Hepatic stellate cell (primary cell): ENCODE data around the gene CCDC178.
"Not testable (repeated sequence)": the region's sequence is repeated elsewhere in the genome, so short reads cannot be mapped to it uniquely, and the experiment has no call there.

Experiments used
- DNase-seq: peaks from one replicate; pipeline ENCODE4 v3.0.0; 2011; ENCODE audit warnings: low spot score

CCDC178 gene, protein sequence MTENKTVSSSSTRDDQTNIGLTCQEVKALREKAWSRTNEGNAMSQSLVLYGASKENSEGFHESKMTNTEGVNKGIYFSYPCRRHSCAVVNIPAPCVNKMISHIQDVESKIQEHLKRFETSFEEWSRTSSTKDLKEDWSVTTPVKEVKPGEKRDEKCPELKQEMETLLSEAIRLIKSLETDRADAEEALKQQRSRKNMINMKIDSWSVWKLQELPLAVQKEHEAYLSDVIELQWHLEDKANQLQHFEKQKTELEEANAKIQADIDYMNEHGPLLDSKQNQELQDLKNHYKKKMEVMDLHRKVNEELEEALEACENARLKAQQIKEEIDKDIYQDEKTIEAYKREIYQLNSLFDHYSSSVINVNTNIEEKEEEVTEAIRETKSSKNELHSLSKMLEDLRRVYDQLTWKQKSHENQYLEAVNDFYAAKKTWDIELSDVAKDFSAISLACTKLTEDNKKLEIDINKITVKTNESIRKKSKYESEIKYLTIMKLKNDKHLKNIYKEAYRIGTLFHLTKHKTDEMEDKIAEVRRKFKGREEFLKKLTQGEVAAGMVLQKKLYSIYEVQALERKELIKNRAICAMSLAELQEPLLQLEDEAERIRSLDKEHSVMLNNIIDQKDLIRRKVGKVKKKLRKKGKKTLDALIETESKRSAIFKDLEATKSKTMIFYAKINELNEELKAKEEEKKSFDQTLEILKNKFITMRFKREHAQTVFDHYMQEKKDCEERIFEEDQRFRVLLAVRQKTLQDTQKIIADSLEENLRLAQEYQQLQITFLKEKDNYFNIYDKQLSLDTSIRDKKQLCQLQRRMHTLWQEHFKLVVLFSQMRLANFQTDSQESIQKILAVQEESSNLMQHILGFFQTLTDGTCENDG

DNA sequence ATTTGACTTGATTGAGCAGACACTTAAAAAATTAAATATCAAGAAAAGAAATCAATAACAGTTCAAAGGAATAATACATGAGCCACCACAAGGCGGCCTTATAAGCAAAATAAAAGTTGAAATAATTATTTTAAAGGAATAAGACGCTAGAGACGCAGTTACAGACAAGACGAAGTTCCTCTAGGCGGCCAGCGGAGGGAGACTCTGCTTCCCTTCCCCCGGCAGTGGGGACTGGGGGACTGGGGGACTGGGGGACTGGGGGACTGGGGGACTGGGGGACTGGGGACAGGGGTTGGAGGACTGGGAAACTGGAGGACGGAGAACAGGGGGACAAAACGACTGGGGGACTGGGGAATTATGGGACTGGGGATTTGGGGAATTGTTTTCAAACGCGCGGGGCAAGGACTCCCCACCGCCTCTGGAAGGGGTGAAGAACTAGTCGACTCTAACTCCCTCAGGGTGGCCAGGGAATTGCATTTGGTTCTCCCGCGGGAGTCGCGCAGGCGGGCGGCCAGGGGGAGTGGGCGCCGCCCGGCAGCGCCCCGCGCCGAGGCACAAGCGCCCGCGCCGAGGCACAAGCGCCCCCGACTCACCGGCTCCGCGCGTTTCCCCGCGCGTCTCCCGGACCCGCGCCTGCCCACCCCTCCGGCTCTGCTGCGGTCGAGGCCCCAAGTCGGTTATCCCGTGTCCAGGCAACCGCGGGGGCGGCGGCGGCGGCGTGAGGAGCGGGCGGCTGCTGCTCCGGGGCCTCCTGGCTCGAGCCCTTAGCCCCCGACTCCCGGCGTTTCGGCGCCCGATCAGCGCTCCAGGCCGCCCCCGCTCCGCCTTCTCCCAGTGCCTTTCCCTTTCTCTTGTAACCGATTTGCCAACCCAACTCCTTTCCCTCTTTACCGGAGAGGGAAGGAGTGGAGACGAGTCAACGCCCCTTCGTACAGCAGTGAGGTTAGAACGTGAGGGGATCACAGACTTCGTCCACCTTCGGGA lies at the start of gene CCDC178:
CCDC178 (minus strand) TSS at position 662 of the 984 bp plus-strand sequence. CDS start 28,633 bp downstream, outside the sequence.
- DNase-seq, result peak; percentile 22

DNA sequence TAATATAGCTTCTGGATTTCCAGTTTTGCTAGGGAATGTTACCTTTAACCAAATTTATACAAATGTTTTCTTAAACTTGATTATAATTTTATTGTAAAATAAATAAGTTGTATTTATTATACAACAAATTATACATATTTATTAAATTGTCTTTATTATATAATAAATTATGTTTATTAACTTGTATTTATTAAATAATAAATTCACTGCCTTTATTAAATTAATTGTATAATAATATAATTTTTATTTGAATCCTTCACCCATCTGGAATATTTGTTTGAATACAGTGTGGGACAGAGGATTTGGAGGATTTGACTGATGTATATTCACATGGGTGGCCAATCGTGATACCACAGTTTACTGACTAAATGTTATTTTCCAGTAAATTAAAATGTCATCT lies 43.4 kb upstream of the CCDC178 start:
- DNase-seq, result no peak

DNA sequence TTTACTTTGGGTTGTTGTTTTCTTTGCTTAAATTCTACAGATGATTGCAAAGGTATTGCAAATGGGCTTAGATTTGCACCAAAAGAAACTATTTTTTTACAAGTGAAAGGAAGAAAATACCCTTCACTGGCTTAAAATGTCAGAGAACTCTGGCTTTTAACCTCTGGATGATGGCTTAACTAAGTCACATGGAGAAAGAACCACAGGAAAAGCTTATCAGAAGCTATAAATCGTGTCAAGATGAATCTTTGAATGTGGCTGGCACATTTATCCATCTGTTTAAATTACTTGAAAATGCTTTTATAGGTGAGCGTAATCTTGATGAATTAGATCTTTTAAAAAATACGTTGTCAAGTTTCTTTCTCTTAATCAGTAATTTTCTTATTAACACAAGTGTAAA lies 32.0 kb upstream of the CCDC178 start:
- no peak for DNase-seq

DNA sequence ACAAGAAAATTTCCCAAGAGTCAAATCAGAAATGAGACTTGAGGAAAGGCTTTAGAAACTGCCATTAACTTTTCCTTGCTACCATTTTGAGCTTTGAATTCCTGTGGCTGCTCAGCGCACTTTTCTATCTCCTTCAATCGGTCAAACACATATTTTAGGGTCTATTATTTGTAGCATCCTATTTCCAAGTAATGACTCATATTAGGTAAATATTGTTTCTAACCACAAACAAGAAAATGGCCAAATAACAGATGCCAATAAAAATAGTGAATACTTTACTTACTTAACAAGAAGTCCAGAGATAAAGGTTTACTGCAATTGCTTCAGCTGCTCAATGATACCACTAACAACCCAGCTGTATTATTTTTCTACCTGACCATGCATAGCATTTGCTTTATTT lies 29.7 kb upstream of the CCDC178 start:
- no peak for DNase-seq

DNA sequence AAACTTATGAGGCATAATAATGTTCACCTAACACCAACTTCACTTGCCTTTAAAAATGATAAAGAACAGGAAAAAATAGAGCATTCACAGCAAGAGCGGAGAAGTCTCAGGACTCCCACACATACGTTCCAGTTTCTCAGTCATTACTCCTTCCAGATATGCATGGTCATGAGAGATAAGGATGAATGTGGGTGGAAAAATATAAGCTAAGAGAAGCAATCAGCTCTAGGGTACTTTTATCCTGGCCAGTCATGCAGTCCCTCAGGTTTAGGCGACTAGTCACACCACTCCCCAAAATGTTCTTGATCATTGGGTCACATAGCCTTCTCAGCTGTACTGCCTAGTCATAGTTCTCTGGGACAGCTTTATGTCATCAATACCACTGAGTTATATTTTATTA lies 29.2 kb upstream of the CCDC178 start:
- no peak for DNase-seq

DNA sequence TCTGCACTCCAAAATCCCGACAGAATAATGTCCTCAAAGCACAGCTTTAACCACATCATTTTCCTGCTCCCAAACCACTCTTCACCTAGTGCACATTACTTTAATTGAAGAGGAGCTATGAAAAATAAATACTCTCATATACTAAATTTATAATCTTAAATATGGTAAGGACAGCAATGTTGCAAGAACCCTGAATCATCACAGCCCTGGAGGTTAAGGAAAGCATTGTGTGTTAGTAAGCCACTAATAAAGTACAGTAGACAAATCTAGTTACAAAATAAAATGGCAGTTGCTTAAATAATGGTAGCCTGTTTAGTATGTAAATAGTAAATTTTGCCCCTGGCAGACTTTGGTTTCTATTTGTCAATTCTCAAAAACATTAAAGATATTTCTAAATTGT lies 27.0 kb upstream of the CCDC178 start:
- DNase-seq, result no peak

DNA sequence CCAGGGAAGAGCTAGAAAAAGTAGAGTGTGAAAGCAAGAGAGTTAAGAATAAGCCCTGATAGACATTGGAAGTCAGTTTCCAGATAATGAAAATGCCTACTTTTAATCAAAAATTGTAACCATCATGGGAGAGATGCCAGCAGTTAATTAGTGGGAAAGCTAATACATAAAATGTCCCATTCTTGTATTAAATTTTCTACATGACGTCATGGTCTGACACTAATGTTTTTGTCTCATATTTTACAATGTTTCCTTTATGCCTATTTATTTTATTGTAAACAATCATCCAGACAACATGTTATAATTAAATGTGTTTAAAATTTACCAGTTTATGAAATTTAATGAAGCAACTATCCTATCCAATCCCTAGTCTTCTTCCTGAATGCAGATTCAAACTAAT lies 26.3 kb upstream of the CCDC178 start:
- no peak for DNase-seq

DNA sequence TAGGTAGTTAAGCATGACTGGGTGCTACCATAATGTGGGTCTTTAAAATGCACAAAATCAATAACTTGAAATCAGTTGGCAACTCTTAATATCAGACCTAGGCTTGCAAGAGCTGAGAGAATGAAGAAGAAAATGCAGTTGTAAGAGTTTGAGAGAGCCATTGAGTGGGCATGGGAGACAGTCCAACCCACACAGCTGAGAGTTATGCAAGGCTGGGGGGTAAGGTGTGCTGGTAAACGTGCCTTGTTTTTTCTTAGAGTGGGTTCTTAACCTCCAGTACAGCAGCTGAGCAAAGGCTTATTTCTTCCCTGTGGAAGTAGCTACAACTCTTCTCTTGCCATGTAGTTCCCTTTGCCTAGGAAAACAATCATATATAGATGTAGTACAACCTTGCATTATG lies 20.2 kb upstream of the CCDC178 start:
- DNase-seq, result no peak

DNA sequence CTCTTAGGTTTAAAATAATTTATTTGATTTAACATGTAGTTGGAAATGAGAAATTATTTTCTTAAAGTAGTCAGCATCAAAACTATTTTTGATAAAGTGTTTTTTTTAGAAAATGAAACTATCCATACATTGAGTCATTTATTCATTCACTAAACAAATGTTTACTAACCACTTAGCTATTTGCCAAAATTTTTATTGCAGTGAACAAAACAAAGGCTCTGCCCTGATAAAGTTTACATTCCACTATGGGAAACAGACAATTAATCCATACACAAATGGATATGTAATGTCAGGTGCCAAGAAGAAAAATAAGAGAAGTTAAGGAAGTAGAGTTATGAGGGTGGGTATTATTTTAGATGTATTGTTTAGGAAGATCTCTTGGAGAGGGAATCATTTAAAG lies 19.1 kb upstream of the CCDC178 start:
- DNase-seq, result no peak

DNA sequence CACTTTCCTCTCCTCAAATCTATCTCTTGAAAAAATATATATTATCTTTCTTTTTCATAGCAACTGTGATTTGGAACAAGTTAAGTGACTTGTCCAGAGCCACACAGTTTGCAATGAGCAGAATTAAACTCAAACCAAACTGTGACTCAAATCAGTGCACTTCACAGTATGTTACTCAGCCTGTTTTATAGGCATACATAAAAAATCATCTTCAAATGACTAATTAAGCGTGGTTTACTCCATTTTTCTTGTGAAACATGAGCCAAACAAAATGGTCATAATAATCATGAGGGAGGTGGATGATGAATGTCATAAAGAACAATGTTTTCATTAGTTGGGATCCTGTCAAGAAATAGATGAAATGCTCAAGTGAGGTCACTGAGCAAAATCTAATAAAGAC lies 6.1 kb upstream of the CCDC178 start:
- DNase-seq, result no peak

DNA sequence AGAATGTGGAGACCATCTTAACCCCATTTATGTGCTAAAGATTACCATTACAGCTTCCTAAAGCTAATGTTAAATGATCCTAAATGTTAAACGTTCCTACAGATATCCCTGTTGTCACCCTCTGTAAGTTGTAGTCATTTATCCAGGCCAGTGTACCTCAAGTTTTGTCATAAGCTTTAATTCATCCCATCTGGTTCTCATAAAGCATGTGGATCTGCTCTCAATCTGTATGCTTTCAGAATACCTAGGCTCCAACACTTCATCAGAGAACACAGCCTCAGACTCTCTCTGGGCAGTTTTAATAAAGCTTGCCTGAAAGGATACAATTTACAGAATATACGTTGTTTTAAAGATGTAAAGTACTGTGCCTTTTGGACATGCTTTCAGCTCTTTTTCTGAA lies 4.2 kb upstream of the CCDC178 start:
- no peak for DNase-seq

DNA sequence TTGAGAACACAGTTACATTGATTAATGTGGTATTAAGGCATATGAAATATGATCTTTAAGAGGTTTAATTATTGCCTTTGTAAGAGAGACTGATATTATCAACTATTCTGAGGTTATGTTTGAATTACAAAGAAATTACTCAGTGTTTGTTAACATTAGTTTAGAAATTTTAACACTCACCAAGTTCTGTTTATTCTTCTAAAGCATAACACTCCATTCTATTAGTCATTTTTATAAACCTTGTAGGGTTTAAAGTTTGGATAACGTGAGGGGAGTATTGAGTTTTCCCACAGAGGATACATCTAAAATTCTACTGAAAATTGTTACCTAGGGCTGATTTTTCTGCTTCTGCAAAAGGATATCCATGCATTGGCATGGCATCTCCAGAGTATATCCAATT lies 7.7 kb downstream of the CCDC178 start:
- DNase-seq, result no peak

DNA sequence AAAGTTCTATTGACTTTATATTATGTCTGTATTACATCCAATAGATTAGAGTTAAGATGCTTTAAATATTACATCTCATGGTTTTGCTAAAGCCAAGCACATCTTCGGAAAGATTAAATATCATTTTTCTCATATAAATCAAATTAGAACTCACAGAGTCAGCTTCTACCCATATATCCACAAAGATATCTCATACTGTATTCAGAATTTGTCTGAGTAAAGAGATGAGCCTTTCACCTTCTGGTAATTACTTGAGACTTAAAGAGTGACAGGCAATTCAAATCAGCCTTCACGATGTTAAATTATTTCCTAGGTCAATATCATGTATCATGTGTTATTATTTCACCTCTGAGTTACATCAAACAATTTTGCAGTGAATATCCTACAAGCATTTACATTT lies 13.0 kb downstream of the CCDC178 start:
- no peak for DNase-seq

DNA sequence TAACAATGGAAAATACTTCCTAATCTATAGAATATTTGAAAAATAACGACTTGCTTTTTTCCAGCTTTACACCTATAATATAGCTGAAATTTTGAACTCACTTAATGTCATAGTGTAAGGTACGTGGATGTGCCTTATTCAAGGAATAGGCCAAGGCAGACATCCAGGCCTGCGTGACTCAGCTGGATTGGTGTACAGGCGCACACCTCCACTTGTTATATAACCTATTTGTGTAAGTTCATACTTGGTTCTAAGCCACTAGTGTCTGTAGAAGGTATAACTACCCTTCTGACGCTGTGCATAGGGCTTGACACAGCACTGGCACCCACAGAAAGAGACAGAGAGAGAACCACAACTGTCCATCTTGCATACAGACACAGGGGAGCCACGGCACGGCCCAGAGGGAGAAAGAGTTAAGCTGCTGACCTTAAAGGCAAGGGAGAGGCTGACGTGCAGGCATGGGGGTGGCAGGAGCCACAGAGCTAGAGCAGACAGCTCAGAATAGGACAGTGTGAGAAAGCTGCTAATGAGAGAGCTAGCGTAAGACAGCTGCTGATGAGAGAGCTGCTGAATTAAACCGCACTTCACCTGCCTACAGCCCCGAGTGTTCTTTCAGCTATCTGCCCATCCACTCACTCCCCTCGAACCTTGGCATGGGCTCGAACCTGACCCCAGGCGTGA lies 16.1 kb downstream of the CCDC178 start:
- DNase-seq, result no peak

DNA sequence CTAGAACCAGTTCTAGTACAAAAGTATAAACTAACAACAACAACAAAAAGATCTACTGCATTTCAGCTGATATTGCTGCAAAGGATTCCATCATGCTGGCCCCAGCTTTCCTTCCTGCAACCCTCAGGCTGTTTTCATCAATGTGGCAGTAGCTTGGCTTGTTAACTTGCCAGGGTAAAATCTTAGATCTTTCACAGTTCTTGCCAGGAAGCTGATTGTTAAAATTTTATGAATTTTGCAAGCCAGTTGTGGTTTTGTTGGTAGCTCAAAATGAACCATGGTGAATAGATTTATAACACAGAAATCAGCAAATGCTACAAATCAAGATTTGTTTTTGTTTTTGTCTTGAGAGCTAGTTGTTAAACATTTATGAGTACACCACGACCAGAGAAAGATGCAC lies 19.3 kb downstream of the CCDC178 start:
- DNase-seq, result no peak

DNA sequence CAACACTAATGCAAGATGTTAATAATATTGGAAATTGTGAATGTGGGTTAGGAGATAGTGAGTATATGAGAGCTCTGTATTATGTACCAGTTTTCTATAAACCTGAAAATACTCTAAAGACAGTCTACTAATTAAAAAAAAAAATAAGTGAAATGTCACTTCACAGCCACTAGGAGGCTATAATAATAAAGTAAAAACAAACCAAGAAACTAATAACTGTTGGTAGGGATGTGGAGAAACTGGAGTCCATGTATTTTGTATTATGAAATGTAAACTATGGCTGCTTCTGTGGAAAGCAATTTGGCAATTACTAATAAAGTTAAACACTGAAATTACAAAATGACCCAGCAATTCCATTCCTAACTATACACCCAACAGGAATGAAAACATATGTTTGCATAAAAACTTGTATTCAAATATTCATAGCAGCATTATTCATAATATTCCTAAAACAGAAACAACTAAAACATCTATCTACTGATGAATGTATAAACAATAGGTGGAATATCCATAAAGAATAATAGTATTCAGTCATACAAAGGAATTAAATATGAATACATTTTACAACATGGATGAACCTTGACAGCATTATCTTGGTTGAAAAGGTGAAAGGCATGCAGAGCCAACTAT lies 36.2 kb downstream of the CCDC178 start:
- peak; percentile 0 for DNase-seq

DNA sequence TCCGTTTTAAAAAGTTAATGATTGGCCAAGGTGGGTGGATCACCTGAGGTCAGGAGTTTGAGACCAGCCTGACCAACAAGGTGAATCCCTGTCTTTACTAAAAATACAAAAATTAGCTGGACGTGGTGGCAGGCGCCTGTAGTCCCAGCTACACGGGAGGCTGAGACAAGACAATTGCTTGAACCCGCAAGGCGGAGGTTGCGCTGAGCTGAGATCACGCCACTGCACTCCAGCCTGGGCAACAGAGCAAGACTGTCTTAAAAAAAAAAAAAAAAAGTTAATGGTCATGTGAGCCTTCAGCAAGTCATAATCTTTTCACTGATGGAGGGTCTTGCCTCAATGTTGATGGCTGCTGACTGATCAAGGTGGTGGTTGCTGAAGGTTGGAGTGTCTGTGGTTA lies 41.6 kb downstream of the CCDC178 start:
- DNase-seq, result not testable (repeated sequence)

DNA sequence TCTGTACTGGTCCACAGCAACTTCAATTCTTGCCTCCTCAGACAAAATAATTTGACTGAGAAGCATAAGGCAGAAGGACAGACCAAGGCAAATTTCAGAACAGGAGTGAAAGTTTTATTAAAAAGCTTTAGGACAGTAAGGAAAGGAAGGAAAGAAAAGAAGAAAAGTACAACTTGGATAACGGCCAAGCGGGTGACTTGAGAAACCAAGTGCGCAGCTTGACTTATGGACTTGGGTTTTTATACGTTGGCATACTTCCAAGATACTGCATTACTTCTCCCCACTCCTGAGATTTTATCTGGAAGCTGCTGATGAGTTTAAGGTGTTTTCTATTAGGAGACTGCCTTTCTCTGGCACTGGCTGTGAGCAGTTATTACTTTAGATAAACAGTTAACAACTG lies 64.7 kb downstream of the CCDC178 start:
- no peak for DNase-seq

DNA sequence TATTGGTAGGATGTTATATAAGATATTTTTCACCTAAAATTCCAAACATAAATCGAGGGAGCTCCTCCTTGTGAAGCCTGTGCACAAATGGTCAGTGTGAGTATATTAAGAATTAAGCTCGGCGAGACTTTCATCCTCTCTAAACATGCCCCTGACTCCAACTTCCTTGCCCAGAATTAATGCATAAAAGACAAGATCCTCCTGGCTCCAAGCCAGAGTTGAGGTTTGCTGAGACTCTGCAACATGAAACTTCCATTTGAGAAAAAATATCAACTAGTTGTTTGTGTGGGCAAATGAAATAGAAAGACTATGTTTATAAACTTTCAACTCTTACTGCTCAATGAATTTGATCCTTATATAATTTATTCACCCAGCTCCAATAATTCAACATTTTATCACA lies 68.1 kb downstream of the CCDC178 start:
- DNase-seq, result no peak

DNA sequence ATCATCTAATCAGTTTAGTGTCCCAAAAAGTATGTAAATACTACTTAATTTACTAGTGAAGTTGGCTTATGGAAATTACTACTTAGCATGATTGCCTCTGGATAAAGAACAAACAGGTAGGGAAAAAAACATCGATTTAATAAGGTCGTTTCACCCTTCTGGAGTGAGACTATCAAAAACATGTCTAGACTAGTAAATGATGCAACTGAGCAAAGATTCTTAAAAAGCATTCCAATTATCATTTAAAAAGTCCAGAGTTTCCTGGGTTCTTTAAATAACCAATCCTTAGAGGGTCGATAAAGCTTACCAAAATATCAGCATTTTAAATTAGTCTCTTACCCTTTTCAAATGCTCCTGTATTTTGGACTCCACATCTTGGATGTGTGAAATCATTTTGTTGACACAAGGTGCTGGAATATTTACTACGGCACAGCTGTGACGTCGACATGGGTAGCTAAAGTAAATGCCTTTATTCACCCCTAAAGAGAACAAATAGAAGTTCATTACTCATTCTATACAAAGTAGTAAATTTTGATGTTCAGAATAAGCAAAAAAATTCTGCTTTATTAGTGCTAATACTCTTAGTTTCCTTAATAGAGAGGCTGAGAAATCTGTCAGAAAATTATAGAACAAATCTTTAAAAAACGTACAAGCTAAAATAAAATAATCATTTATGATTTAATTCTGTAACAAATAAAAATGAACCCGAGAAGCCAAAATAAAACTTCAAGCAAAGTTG lies 70.6 kb downstream of the CCDC178 start:
- DNase-seq, result no peak
